Activated T-cell treated with anti-CD3 and anti-CD28 coated beads for 4 hours (primary cell): ENCODE data around the gene APMAP.

Experiments
- DNase-seq: peaks from one replicate; pipeline ENCODE4 v3.0.0-alpha.2; 2020

APMAP gene

DNA sequence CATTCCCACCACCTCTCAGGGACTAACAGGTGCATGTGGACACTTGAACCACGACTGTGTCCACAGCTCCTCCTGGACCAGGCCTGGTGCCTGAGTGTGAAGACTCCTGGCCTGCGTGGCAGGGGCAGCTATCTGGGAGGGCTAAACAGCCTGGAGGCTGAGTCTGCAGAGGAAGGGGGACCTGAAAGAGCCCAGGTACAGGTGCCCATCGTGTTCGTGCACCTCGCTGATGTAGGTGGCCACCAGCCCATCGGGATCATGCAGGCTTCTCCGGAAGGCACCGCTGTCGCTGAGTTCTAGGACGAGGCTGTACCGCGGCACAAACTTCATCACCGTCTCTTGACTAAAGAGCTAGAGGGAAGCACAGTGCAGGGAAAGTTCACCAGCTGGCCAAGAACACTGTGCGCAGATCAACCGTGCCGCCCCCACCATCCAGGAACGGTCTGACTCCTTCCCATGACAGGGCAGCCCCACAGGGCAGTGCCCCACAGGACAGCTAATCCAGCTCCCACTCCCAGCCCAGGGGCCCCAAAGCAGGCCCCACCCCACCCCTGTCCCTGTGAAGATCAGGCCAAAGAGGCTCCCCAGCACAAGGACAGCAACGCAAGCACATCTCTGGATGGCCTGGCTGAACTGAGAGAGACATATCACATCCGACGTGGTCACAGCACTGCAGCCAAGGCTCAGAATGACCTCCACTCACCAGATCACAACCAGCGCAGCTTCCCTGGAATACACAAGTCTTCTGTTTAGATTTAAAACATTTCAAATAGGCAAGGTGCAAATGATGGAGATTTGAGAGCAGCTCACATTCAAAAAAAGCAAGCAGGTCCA is 28.7 kb downstream of the APMAP start:
- no peak for DNase-seq

GRCh38 chr20:24962510-24962909 is 30.0 kb downstream of the APMAP start:
- no peak for DNase-seq

GRCh38 chr20:24962182-24962492 is 30.4 kb downstream of the APMAP start:
- no peak for DNase-seq

GRCh38 chr20:24961384-24962181 is 31.0 kb downstream of the APMAP start:
- no peak for DNase-seq

DNA sequence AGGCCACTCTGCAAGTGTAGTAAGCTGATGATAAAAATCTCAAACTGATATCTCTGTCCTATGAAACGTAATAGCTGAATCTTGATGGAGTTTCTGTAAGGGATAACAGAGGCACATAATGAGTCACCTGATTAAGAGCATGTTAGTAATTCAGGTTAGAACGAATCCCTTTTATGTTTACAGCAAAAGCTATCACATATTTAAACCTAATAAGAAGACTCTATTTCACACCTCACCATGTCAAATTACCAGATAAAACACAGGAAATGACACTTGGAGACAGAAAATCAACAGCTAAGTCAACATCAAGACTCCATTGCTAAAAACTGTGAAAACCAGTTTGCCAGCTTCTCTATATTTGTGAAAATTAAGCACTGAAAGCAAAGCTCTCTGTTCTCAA is 31.7 kb downstream of the APMAP start:
- no peak for DNase-seq

- no peak for DNase-seq
Observed at GRCh38 chr20:24960302-24960801, 32.2 kb downstream of the APMAP start.

DNA sequence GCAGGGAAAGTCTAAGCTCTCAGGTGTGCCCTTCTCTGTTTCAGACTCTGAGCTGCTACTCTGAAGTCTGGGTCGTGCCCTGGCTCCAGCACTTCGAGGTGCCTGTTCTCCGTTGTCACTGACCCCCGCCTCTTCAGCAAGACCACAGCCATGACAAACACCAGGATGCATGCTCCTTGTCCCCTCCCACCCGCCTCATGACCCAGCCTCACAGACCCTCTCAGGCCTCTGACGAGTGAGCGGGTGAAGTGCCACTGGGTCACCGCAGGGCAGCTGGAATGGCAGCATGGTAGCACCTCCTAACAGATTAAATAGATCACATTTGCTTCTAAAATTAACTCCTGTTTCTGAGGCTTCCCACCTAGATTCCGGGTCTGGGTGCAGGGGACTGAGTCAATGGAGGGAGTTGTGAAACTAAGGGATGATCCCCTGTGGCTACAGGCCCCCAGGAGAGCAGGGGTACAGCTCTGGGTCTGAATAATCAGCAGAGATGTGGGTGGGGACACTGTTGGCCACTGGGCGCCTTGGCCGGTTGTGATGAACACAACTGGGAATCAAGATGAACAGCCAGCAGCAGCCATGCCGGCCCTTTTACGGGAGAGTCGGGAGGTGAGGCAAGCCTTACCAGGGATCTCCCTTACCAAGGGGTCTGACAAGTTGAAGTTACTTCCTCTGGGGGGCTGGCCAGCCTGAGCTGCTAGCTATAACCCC is 32.8 kb downstream of the APMAP start:
- DNase-seq: no peak

GRCh38 chr20:24958506-24959385 is 33.8 kb downstream of the APMAP start:
- DNase-seq: no peak

DNA sequence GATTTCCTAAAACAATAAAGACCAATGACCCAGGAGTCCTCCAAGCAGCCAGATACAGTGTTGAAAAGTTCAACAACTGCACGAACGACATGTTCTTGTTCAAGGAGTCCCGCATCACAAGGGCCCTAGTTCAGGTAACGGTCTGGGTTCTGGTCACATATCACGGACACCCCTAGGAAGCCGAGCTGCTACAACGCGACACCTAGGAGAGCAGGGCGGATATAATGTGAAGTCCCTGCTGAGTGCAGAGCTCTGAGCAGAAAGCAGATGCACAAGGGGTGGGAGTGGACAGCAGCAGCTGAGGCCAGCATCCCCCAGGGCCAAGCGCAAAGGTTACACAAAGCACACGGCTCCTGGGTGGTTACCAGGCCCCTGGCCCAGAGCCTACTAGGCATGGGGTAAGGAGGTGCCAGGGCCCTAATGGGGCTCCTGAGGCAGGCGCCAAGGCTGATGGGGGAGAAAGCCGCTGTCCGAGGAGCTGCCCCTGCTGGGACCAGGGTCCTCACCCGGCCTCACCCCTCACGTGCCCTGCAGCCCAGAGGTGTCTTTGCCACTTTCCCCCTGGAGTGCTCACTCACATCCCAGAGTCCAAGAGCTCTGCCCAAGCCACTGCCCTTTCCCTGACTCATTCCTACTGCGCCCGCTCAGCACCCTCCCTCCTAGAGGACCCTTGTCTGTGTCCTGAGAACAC is 35.1 kb downstream of the APMAP start:
- DNase-seq: no peak

DNA sequence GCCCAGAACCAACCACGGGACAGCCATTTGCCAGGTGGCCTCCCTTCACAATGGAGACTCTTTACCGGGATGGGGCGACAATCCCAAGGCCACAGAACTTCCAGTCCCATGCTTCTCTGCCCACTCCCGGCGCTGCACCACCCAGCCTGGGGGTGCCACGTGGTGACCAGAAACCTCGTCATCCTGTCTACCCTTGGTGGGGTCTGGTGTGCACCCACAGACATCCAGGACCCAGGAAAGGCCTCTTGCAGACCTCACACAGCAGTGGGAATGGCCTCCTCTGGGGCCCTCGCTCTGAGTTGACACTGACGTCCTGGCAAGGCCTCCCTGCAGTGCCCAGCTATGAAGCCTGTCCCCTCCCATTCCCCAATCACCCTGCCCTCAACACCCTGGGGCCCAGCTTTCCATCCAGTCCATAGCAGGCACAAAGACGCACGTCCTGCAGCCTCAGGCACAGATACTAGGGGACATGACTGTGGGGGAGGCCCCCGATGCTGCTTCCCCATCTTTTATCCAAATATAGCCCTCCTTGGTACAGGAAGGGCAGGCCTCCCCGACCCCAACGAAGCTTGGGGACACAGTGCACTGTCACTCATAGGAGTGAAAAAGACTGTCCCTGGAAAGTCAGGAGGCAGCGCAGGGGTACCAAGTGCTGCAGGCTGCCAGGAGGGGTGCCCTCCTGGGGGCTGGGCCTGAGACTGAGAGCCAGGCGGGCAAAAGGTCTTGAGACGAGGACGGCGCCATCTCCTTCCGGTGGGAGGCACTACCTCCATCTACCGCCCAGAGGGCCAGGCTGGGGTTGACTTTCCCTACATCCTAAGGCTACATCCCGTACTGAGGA is 36.3 kb downstream of the APMAP start:
- DNase-seq: no peak

DNA sequence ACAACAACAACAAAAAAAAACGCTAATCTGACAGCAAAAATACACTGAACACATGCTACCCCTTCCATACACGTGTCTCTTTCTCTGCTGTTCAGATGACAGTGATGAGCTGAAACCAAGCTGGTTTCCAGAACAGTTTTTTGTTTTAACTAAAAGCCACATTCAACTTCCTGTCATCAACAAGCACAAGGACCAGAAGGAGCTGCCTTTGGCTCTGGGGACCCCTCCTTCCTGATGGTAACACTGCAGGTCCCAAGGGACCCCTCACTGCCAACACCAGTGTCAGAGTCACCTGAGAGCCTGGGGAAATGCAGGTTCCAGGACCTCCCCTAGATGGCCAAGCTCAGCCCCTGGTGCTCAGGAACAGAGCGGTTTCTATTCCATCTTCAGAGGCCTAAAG is 37.5 kb downstream of the APMAP start:
- DNase-seq: no peak

GRCh38 chr20:24954566-24954965 is 38.0 kb downstream of the APMAP start:
- DNase-seq: no peak

DNA sequence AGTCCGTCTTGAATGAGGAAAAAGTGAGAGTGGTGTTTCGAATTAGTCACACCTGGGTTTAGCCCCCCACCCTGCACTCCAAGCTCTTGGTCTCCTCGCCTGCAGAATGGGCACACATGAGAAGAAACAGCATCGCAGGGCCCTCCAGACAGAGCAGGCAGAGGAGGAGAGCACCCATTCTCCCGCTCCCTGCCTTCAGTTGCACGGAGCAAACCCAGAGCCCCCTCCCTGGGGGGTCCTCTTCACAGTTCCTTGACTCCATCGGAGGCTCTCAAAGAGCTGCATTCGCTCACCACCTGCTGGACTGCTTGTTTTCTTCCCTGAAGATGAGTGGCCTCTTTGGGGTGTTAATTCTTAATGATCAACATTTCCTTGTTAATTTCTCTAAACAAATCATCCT is 38.4 kb downstream of the APMAP start:
- DNase-seq: no peak

GRCh38 chr20:24953621-24954133 is 38.9 kb downstream of the APMAP start:
- no peak for DNase-seq

DNA sequence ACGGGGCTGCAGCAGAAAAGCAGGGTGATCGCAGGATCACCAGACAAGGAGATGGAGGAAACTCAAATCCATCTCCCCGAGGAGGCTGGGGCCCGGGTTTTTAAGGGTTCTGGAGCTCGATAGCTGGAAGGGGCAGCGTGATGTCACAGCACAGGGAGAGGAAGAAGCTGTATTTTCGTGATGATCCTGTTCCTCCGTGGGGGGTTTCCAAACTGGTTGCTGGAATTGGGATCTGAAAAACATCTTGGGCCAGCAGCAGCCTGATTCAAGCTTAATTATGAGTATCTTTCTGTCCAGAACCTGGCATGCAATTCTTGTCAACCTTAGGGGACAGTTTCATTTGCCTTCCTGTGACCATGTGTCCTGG is 39.4 kb downstream of the APMAP start:
- DNase-seq: no peak

DNA sequence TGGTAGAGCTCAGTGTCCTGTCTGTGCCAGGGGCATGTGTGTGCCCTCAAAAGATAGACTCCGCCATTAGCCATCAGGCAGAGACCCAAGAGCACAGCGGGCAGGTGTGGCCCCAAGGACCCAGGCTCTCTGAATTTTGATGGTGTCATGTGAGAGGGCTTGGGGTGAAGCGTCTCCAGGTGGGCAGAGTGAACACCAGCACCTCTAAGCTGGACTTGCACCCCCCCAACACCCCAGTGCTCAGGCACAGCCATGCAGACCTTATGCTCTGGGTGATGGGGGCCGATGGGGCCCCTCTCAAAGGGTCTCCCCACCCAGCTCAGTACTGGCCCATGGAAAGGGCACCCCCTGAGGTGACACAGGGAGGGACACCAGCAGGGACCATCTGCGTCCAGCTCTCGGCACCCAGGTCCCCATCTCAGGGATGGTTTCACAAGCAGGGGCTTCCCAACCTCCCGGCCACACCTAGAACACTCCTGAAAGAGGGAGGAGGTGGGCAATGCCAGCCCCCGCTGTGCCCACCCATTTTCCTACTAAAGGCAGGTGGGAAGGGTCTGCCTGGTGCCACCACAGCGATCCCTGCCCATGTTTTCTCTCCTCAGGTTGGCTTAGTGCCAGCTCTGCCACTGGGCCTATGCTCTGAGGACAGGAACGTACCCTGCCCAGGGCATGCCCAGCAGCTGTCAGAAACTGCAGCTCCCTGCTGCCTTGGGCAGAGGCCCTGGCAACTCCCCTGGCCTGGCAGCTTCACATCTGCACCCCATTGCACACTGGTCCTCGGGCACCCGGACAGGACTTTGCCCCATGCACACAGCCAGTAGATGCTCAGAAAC is 40.0 kb downstream of the APMAP start:
- no peak for DNase-seq

DNA sequence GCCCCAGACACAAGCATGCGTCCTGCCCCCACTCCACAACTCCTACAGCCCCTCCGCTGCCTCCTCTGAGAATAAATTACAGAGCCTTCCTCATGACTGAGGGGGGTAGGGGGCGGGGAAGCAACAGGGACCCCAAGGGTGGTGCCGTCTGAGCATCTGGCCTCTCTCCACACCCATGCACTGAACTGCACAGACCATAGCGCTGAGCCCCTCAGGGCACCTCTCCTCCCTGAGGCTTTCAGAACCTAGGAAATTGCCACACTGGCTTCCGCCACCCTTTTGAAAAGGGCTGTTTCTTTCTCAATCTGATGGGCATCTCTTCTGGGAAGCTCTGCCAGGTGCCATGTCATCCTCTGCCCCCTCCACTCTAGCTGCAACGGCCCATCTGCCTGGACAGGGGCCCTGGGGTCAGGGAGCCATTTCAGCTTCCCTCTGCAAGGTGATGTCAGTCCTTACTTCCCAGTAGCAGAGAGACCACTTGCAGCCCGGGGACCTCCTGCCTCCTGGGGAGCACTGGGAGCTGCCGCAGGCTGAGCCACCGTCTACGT is 40.9 kb downstream of the APMAP start:
- DNase-seq: no peak

GRCh38 chr20:24950836-24951525 is 41.6 kb downstream of the APMAP start:
- no peak for DNase-seq
